RWPE2 (cell line): ENCODE results near the gene TBX15.

Source experiments
- ATAC-seq: fragments of 200-7000 bp; cut with Tn5 transposase; 3 replicates; pipeline ENCODE4 v1.9.1; 2021; ENCODE audit warnings: low read depth
- DNase-seq: peaks from one replicate; pipeline ENCODE4 v3.0.0-alpha.2; 2020; ENCODE audit warnings: low spot score
- H3K27ac ChIP-seq: fragments of 450-650 bp; 2 replicates; pipeline ENCODE4 v1.5.1; 2017; ENCODE audit warnings: mild to moderate bottlenecking; ENCODE audit not compliant: poor library complexity, severe bottlenecking
- H3K27me3 ChIP-seq: fragments of 250-450 bp; sonication (Bioruptor Pico); 2 replicates; pipeline ENCODE4 v1.5.1; 2021; ENCODE audit warnings: mild to moderate bottlenecking, moderate library complexity; ENCODE audit not compliant: insufficient read depth, poor library complexity, severe bottlenecking
- H3K36me3 ChIP-seq: fragments of 250-450 bp; sonication (Bioruptor Pico); 2 replicates; pipeline ENCODE4 v1.5.1; 2020; ENCODE audit warnings: low read depth, mild to moderate bottlenecking, moderate library complexity
- H3K4me1 ChIP-seq: fragments of 250-450 bp; sonication (Bioruptor Pico); 2 replicates; pipeline ENCODE4 v1.5.1; 2021; ENCODE audit warnings: mild to moderate bottlenecking, moderate library complexity; ENCODE audit not compliant: insufficient read depth, poor library complexity, severe bottlenecking
- H3K4me3 ChIP-seq: fragments of 250-450 bp; sonication (Bioruptor Pico); 2 replicates; pipeline ENCODE4 v1.5.1; 2021; ENCODE audit warnings: mild to moderate bottlenecking, moderate library complexity; ENCODE audit not compliant: severe bottlenecking
- H3K9me3 ChIP-seq: fragments of 250-450 bp; sonication (Bioruptor Pico); 2 replicates; pipeline ENCODE4 v1.5.1; 2021; ENCODE audit warnings: mild to moderate bottlenecking, moderate library complexity; ENCODE audit not compliant: severe bottlenecking
- CTCF ChIP-seq: fragments of 450-650 bp; IDR thresholded peaks from one replicate; pipeline ENCODE4 v1.5.1; 2017; ENCODE audit warnings: mild to moderate bottlenecking, moderate library complexity; ENCODE audit not compliant: poor library complexity, severe bottlenecking

TBX15 gene

GRCh38 chr1:118992868-118993699, 4.9 kb upstream of the TBX15 start:
- DNase-seq (no peak), ATAC-seq (no peak)
- Histone ChIP-seq H3K36me3 (no peaks in the 10 kb centered on the region), H3K4me1 (no peaks in the 10 kb centered on the region), H3K27ac (no peak overlapping the region), H3K27me3 (peaks cover 92% of the 10 kb centered on the region), H3K9me3 (no peaks in the 10 kb centered on the region), H3K4me3 (no peak overlapping the region)
- TF ChIP-seq CTCF, result no peak

- Histone ChIP-seq H3K27ac (no peak overlapping the region), H3K4me1 (no peaks in the 10 kb centered on the region), H3K4me3 (no peak overlapping the region), H3K36me3 (no peaks in the 10 kb centered on the region), H3K9me3 (no peaks in the 10 kb centered on the region), H3K27me3 (peaks cover 96% of the 10 kb centered on the region)
- TF ChIP-seq CTCF, result no peak
- ATAC-seq (no peak), DNase-seq (no peak)
These were observed 4.2 kb upstream of the TBX15 start for GRCh38 chr1:118992237-118992825.

- H3K27ac ChIP-seq, result no peak overlapping the region
- H3K27me3 ChIP-seq, result peaks cover 98% of the 10 kb centered on the region
- TF ChIP-seq CTCF, result no peak
- H3K36me3 ChIP-seq, result no peaks in the 10 kb centered on the region
- no peaks in the 10 kb centered on the region for H3K4me1 ChIP-seq
- DNase-seq (no peak), ATAC-seq (no peak)
- no peak overlapping the region for H3K4me3 ChIP-seq
- no peaks in the 10 kb centered on the region for H3K9me3 ChIP-seq
These were observed 3.3 kb upstream of the TBX15 start for GRCh38 chr1:118991448-118991847.

- no peaks in the 10 kb centered on the region for H3K4me1 ChIP-seq
- no peaks in the 10 kb centered on the region for H3K36me3 ChIP-seq
- no peak for TF ChIP-seq CTCF
- no peak overlapping the region for H3K4me3 ChIP-seq
- no peaks in the 10 kb centered on the region for H3K9me3 ChIP-seq
- peaks cover 100% of the 10 kb centered on the region for H3K27me3 ChIP-seq
- DNase-seq (no peak), ATAC-seq (no peak)
- no peak overlapping the region for H3K27ac ChIP-seq
These were observed 2.5 kb upstream of the TBX15 start for GRCh38 chr1:118990513-118991152.
